GM18519 (cell line): ENCODE results near the gene TGFBR3.
"Not testable (repeated sequence)": the region's sequence is repeated elsewhere in the genome, so short reads cannot be mapped to it uniquely, and the experiment has no call there.

ENCODE experiments used
- ATAC-seq: cut with Tn5 transposase; IDR thresholded peaks from one replicate; pipeline ENCODE4 v1.9.1; 2021; ENCODE audit warnings: mild to moderate bottlenecking, moderate library complexity; ENCODE audit not compliant: unreplicated experiment, low FRiP score

The TGFBR3 gene

DNA sequence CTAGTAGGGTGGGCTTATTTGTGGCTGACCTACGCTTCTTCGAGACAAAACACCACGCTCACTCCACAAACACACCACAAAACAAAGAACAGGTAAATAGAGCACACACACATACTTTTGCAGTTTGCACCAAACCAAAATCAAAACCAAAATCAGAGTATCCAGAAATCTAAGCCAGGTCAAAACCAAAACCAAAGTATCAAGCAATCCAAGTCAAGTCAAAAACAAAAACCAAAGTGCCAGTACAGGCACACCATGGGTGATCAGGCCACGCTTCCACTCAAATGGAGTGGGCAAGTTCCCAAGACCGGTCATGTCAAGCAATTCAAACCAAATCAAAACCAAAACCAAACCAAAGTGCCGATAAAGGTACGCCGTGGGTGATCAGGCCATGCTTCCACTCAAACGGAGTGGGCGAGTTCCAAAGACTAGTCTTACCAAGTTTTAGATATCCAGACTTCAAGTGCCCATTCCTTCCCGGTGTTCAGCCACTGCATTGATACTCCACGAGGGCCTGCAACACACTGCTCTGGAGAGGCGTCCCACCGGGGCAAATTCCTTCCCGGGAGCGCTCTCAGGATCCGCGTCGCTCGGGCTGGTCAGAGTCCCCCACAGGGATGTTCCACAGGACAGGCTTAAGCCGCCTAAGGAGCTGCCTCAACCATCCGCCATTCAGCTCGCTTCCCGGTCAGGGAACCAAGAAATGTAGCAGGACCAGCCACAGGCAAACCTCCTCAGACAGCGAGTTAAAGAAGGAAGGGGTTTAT lies 216.2 kb downstream of the TGFBR3 start:
- no peak for ATAC-seq

DNA sequence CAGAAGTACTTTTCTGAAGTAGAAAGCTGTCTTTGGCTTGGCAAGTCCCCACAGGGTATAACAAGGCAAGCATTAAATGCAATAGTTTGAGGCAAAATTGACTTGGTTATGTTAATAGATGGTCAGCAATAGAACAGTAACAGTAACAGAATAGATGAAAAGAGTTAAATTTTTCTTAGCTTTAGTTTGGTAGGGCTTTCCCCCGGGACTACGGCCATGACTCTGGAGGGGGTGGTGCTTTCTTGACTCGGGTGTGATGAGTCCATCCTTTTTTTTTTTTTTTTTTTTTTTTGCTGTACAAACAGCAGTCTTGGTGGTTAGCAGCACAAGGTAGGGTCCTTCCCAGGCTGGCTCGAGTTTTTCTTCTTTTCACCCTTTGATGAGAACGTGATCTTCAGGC lies 219.3 kb downstream of the TGFBR3 start:
- ATAC-seq, result not testable (repeated sequence)

DNA sequence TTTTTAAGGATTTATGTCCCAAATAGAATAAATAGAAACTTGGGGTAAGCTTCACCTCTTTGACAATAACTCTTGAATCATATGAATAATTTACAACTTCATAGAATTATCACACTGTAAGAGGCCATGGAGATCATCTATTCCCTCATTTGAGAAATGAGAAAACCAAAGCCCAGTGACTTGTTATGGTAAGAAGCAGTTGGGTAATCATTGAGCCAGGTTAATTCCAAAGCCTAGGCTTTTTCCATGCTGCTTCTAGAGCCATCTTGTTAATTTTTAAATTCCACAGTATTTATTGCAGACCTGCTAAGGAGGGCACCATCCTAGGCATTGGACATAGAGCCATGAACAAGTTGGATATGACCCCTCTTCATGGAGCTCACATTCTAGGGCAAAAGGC lies 224.8 kb downstream of the TGFBR3 start:
- no peak for ATAC-seq

GRCh38 chr1:91660708-91661107 lies 225.2 kb downstream of the TGFBR3 start:
- ATAC-seq, result no peak

DNA sequence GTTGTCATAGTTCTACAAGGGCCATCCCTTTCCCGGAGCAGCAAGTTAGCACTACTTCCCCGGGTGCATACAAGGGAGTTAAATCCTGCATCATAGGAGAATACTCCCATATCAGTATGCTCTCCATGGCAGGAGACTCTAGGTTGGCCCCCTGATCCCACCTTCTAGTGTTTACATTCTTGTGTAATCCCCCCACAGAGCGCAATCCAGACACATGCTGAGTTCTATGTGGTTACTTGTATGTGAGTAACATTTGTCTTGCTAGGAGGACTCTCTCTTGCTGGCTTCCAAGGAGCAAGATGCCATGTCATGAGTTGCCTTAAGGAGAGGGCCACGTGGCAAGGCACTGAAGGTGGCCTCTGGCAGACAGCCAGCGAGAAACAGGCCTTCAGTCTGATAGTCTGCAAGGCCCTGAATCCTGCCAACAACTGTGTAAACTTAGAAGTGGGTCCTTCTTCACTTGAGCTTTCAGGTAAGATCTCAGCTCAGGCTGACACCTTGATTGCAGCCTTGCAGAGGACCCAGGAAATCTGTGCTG lies 230.0 kb downstream of the TGFBR3 start:
- ATAC-seq, result no peak

DNA sequence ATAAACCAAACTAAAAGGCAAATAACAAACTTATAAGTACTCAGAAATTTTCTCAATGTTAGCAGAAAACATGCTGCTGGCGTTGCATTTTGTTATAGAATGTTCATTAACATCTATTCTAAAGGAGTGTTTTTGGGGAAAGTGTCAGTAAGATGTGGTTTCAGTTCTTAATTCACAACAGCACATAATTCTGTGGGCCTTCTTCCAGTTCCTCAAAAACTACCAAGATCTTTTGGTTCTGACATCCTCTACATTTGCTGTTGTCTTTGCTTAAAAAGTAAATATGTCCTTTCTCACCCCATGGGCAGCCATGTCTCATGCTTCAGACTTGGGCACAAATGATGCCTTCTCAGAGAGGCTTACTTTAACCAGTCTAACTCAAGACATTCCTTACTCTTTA lies 232.8 kb downstream of the TGFBR3 start:
- no peak for ATAC-seq

DNA sequence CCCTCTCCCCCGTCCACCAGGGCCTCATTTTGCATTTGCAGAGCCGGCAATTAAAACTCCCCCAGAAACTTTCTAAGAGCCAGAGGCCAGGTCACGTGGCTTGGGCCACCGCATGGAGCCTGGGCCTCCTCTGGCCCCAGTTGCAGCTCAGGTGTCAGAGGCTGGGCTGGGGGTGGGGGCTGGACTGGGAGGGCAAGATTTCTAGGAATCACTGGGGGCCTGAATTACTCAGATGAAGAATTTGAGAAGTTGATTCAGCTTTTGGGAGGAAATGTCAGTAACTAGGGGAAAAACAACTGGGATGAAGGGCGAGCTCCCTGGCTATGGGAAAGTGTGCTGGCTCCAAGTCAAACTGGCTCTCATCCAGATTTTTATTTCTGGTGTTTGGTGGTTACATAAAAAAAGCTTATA lies 234.3 kb downstream of the TGFBR3 start:
- ATAC-seq, result no peak

DNA sequence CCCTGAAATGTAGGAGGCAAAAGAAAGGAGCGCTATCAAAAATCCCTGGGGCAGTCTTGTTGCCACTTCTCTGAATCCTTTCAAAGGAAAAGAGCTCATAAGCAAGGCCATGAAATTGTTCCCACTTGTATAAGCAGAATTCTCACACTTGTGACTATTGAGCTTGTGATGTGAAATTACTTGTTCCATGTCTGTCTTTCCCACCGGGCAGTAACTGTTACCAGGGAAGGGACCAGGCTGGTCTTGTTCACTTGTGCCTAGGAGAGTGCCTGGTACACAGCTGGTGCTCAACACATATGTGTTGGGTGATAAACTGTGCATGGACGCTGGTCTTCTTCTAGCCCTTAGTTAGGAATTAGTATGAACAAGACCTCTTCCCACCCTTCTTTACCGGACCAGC lies 234.7 kb downstream of the TGFBR3 start:
- no peak for ATAC-seq

GRCh38 chr1:91650764-91651163 lies 235.2 kb downstream of the TGFBR3 start:
- no peak for ATAC-seq

- no peak for ATAC-seq
Observed at GRCh38 chr1:91647061-91647460, 238.9 kb downstream of the TGFBR3 start.

- ATAC-seq, result no peak
Observed at GRCh38 chr1:91645031-91645430, 240.9 kb downstream of the TGFBR3 start.

DNA sequence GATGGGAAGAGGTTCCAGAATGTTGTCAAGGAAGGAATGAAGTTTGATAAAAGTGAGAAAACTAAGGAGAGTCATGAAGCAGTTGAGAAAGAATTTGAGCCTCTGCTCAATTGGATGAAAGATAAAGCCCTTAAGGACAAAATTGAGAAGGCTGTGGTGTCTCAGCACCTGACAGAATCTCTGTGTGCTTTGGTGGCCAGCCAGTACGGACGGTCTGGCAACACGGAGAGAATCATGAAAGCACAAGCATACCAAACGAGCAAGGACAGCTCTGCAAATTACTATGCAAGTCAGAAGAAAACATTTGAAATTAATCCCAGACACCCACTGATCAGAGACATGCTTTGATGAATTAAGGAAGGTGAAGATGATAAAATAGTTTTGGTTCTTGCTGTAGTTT lies 242.5 kb downstream of the TGFBR3 start:
- no peak for ATAC-seq

GRCh38 chr1:91640877-91641526 lies 244.9 kb downstream of the TGFBR3 start:
- ATAC-seq, result no peak

GRCh38 chr1:91637539-91637994 lies 248.4 kb downstream of the TGFBR3 start:
- ATAC-seq, result no peak

- ATAC-seq, result no peak
Observed at GRCh38 chr1:91635763-91636162, 250.2 kb downstream of the TGFBR3 start.

DNA sequence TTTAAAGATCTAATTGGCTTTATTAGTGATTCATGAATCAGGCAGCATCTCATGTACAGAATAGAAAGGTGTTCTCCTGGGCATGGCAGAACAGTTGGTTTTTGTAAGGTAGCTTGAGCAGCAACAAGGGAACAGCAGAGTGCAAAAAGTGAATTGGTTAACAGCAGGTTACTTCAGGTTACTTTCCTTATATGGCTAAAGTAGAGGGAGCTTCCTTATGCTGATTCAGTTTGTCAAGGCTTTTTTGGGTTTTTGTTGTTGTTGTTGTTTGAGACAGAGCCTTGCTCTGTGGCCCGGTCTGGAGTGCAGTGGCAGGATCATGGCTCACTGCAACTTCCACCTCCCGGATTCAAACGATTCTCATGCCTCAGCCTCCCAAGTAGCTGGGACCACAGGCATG lies 252.5 kb downstream of the TGFBR3 start:
- ATAC-seq, result no peak

DNA sequence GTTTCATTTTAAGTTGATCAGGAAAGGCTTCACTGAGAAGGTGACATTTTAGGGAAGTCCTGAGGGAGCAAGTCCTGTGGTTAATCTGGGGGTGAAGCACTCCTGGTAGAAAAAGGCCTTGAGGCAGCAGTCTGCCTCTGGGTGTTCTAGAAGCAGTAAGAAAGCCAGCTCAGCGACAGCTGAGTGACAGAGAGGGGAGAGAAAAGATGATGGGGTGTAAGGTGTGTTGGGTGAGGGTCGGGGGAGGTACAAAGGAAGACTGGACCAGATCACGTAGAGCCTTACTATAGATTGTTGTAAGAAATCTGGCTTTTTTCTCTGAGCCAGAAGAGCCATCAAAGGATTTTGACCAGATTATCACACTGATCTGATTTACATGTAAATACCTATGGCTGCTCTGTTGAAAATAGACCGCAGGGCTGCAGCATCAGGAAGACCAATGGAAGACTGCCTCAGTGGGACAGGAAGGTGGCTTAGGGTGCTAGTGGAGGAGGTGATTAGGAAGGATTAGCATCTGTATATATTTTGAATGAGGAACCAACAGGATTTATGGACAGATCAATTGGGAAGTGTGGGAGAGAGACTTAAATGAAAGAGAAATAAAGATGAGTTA lies 254.1 kb downstream of the TGFBR3 start:
- no peak for ATAC-seq

- no peak for ATAC-seq
Observed at GRCh38 chr1:91630803-91631202, 255.1 kb downstream of the TGFBR3 start.
